ENCODE results near the gene SLC15A1. TPM values are rescaled to one million over a fixed set of nuclear protein-coding genes. Genes with fewer than 3 reads are reported as not detected.

SLC15A1 gene
- polyA plus RNA-seq, 3 donors: not detected

DNA sequence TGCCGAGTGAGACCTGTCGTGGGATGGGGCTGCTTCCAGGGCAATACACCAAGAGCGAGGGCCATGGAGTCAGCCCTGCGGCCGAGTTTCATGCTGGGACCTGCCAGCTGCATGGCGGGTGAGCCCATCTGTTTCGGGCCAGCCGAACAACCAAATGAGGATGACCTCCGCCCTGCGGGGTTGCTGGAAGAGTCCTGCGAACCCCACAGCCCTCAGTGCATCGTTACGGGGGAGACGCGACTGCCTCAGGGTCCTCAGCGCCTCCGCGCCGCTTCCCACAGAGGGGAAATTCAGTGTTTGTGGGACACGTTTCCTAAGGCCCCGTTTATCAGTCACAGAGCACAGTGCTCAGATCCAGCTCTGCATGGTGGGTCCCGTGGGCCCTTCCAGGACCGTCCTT lies 22.0 kb downstream of the SLC15A1 start:
- H3K4me2 ChIP-seq (replicated peaks; ENCODE audit: extremely low read depth, low read length, poor library complexity, severe bottlenecking): no peak overlapping the region
- peaks cover 0 to 3% of the 10 kb centered on the region in 2 donors for H3K9me3 ChIP-seq (replicated peaks in 1 of 2; ENCODE audit: control insufficient read depth in 1 of 2, insufficient read depth in 1 of 2, low read length in 2 of 2)
- Mint-ChIP-seq H3K27me3 (ENCODE audit: low read depth in 3 of 3) (peaks cover 0 to 7% (median 3%) of the 10 kb centered on the region in 3 donors), H3K36me3 (no peaks in the 10 kb centered on the region), H3K27ac (no peak overlapping the region), H3K4me1 (no peaks in the 10 kb centered on the region), H3K9me3 (peaks cover 0 to 6% (median 5%) of the 10 kb centered on the region in 7 donors), H3K4me3 (no peak overlapping the region)
- no peak overlapping the region for H3K9ac ChIP-seq (ENCODE audit: insufficient read depth, low read length, poor library complexity, severe bottlenecking)
- 97% methylated on average over 23 of the region's 23 CpGs for WGBS (ENCODE audit: insufficient coverage)
- H3K27me3 ChIP-seq (ENCODE audit: control insufficient read depth in 2 of 2, insufficient read depth in 2 of 2, low read length in 2 of 2): no peaks in the 10 kb centered on the region
- H2AFZ ChIP-seq (ENCODE audit: insufficient read depth, low read depth, low read length, poor library complexity, severe bottlenecking): no peak overlapping the region
- DNase-seq: no peak
- H3K4me1 ChIP-seq (ENCODE audit: control insufficient read depth in 1 of 2, insufficient read depth in 2 of 2, low read length in 2 of 2): no peaks in the 10 kb centered on the region
- no peaks in the 10 kb centered on the region for H4K20me1 ChIP-seq (ENCODE audit: insufficient read depth, low read length)
- H3K27ac ChIP-seq (ENCODE audit: low read depth in 1 of 2, low read length in 2 of 2): no peak overlapping the region
- H3K79me2 ChIP-seq (ENCODE audit: insufficient read depth, low read length): no peaks in the 10 kb centered on the region
- intact Hi-C loops (cut with micrococcal nuclease): no loop called here
- H3K36me3 ChIP-seq (replicated peaks in 1 of 2; ENCODE audit: control insufficient read depth in 1 of 2, insufficient read depth in 2 of 2, low read length in 2 of 2): no peaks in the 10 kb centered on the region
- H3K4me3 ChIP-seq (replicated peaks in 1 of 3; ENCODE audit: low read depth in 2 of 3, low read length in 3 of 3): no peak overlapping the region
- TF ChIP-seq, protein P1, sequence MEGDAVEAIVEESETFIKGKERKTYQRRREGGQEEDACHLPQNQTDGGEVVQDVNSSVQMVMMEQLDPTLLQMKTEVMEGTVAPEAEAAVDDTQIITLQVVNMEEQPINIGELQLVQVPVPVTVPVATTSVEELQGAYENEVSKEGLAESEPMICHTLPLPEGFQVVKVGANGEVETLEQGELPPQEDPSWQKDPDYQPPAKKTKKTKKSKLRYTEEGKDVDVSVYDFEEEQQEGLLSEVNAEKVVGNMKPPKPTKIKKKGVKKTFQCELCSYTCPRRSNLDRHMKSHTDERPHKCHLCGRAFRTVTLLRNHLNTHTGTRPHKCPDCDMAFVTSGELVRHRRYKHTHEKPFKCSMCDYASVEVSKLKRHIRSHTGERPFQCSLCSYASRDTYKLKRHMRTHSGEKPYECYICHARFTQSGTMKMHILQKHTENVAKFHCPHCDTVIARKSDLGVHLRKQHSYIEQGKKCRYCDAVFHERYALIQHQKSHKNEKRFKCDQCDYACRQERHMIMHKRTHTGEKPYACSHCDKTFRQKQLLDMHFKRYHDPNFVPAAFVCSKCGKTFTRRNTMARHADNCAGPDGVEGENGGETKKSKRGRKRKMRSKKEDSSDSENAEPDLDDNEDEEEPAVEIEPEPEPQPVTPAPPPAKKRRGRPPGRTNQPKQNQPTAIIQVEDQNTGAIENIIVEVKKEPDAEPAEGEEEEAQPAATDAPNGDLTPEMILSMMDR (IDR thresholded peaks at IDR 0.05): no peak

DNA sequence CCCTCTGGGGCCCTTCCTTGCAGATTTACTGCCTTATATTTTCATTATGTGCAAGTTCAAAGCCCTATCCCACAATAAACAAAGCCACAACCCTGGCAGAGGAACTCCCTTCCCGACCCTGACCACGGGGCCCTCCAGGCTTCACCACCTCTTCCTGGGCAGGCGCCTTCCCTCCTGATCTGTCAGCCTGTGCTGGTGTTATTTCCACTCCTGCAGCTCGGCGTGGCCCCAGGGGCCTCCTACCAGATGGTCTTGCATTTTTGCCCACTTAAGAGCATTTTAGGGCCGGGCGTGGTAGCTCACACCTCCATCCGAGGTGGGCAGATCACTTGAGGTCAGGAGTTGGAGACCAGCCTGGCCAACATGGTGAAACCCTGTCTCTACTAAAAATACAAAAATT lies 22.8 kb downstream of the SLC15A1 start:
- Mint-ChIP-seq H3K27ac (no peak overlapping the region), H3K9me3 (peaks cover 2 to 6% (median 4%) of the 10 kb centered on the region in 7 donors), H3K4me3 (no peak overlapping the region), H3K27me3 (ENCODE audit: low read depth in 3 of 3) (peaks cover 0 to 9% (median 4%) of the 10 kb centered on the region in 3 donors), H3K36me3 (no peaks in the 10 kb centered on the region), H3K4me1 (no peaks in the 10 kb centered on the region)
- Histone ChIP-seq H3K27ac (ENCODE audit: low read depth in 1 of 2, low read length in 2 of 2) (no peak overlapping the region), H3K4me2 (replicated peaks; ENCODE audit: extremely low read depth, low read length, poor library complexity, severe bottlenecking) (no peak overlapping the region), H3K4me1 (ENCODE audit: control insufficient read depth in 1 of 2, insufficient read depth in 2 of 2, low read length in 2 of 2) (no peaks in the 10 kb centered on the region), H3K4me3 (replicated peaks in 1 of 3; ENCODE audit: low read depth in 2 of 3, low read length in 3 of 3) (no peak overlapping the region), H2AFZ (ENCODE audit: insufficient read depth, low read depth, low read length, poor library complexity, severe bottlenecking) (no peak overlapping the region), H3K79me2 (ENCODE audit: insufficient read depth, low read length) (no peaks in the 10 kb centered on the region), H3K36me3 (replicated peaks in 1 of 2; ENCODE audit: control insufficient read depth in 1 of 2, insufficient read depth in 2 of 2, low read length in 2 of 2) (no peaks in the 10 kb centered on the region), H3K27me3 (ENCODE audit: control insufficient read depth in 2 of 2, insufficient read depth in 2 of 2, low read length in 2 of 2) (no peaks in the 10 kb centered on the region), H4K20me1 (ENCODE audit: insufficient read depth, low read length) (no peaks in the 10 kb centered on the region), H3K9ac (ENCODE audit: insufficient read depth, low read length, poor library complexity, severe bottlenecking) (no peak overlapping the region), H3K9me3 (replicated peaks in 1 of 2; ENCODE audit: control insufficient read depth in 1 of 2, insufficient read depth in 1 of 2, low read length in 2 of 2) (peaks cover 0 to 3% of the 10 kb centered on the region in 2 donors)
- TF ChIP-seq, protein P1 (IDR thresholded peaks at IDR 0.05): no peak
- DNase-seq: no peak
- WGBS (ENCODE audit: insufficient coverage): 22% methylated on average over 8 of the region's 8 CpGs
- intact Hi-C loops (cut with micrococcal nuclease): no loop called here

Measured in CD14-positive monocyte (primary cell).